ENCODE results near the gene TRIM44. TPM values are rescaled to one million over a fixed set of nuclear protein-coding genes. Genes with fewer than 3 reads are reported as not detected.

TRIM44 gene
- total RNA-seq, 1 donor from 2014 or later: 68.7 TPM

Other genes with a start within 250 kb of the TRIM44 start
- 0.10 to 1.1 TPM (median 0.26 TPM) in 3 replicates for gene SLC1A2, start 243.2 kb upstream of the TRIM44 start, total RNA-seq
- 1.4 to 2.9 TPM (median 1.6 TPM) in 3 replicates for gene PAMR1, start 137.2 kb upstream of the TRIM44 start, total RNA-seq
- gene FJX1, start 44.3 kb upstream of the TRIM44 start, total RNA-seq: 15.2 to 22.8 TPM (median 15.9 TPM) in 3 replicates